NCI-H446 (cell line): ENCODE results near the gene LAMC1.

Experiments
- DNase-seq, 2 experiments: peaks; one replicate each; lab custom pipeline; 2025; lab: John Stamatoyannopoulos, UW

Gene LAMC1

GRCh38 chr1:183080406-183080805 lies 57.2 kb downstream of the LAMC1 start:
- no peak for DNase-seq

- no peak for DNase-seq
Measured at GRCh38 chr1:183081402-183082120, 58.3 kb downstream of the LAMC1 start.

DNA sequence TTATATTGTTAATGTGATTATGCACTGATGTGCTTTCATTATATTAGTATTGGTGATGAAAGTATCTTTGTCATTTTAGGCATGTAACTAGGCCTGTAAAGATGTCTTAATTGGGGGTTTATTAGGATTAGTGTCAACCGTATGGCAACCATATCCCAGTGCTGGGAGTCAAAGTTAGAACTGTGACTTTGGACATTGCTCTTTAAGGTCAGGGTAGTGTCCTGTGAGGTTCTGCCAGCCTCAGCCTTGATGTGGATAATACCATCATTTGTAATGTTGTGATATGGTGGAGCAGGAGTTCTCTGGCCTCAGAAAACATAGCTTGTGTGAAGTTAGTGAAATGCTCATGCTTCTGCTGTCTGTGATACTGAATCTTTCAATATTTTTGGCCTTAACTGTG lies 59.4 kb downstream of the LAMC1 start:
- no peak for DNase-seq

DNA sequence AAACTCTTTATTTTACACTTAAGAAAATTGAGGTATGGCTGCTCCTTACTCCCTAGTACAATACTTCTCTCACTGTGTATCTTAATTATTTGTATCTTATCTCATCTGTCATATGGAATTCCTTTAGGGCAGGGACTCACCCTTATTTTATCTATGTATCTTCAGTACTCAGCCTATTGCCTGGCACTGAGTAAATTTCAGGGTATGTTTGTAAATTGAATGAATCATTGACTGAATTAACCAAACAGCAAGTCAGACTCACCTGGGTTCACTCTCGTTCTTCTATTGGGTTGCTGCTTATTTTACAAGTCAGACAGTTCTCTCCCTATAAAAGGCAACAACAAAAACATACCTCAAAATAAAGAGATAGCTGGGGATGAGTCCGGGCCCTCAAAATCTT lies 63.8 kb downstream of the LAMC1 start:
- DNase-seq = no peak

GRCh38 chr1:183089025-183089639 lies 65.9 kb downstream of the LAMC1 start:
- DNase-seq = no peak

GRCh38 chr1:183090391-183091006 lies 67.3 kb downstream of the LAMC1 start:
- DNase-seq = peak; percentile 72 to 86

- DNase-seq = no peak
Measured at GRCh38 chr1:183091181-183091580, 68.0 kb downstream of the LAMC1 start.

- no peak for DNase-seq
Measured at GRCh38 chr1:183092350-183092749, 69.1 kb downstream of the LAMC1 start.

DNA sequence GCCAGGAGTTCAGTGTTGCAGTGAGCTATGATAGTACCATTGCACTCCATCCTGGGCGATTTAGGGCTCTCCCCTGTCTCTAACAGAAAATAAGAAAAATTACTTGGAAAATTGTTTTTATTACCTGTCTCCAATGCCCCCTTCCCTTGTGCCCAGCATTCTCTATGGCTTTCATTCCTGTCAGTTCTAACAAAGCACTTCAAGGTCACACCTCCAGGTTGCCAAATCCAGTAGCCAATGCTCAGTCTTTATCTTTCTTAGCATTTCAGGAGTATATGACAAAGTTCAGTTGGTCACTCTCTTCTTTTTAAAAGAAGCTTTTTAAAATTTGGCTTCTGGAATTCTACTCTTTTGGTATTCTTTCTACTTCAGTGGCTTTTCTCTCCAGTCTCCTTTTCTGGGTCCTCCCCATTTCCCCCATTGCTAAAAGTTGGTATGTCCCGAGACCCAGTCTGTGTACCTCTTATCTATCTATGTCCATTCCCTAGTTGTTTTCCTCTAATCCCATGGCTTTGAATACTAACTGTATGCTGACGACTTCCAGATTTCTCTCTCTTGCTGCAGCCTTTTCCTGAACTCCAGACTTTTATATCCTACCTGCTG lies 69.9 kb downstream of the LAMC1 start:
- no peak for DNase-seq

DNA sequence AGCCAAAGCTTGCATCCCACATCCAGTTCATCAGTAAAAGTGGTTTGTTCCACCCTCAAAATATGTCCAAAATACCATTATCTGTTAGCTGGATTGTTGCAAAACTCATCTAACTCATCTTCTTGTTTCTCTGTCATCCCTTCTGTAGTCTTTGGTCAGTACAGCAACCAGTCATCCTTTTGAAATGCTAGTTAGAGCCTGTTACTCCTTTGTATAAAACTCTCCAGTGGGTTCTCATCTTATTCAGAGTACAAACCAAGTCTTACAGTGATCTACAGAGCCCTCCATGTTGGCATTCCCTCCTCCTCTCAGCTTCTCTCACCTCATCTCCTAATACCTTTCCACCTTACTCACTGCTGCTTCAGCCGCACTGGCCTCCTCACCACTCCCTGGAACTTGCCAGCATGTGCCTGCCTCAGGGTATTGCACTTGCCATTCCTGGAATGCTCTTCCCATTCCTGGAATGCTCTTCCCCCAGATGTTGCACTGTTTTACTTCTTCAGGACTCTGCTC lies 70.6 kb downstream of the LAMC1 start:
- DNase-seq = no peak

DNA sequence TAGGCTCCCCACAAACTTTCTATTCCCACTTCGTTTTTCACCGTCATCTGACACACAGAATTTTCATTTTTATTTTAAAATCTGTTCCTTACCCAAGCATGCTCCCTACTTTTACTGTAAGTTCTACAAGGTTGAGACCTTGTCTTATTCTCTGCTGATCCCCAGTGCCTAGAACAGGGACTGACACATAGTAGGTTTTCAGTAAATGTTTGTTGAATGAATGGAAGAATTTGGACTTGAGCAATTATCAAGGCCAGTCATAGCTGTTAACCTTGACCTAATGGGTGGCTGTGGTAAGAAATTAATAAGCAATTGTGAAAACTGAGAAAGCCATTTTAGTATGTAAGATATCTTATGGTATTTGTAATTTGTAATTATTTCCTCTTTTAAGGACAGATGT lies 71.1 kb downstream of the LAMC1 start:
- DNase-seq = no peak

DNA sequence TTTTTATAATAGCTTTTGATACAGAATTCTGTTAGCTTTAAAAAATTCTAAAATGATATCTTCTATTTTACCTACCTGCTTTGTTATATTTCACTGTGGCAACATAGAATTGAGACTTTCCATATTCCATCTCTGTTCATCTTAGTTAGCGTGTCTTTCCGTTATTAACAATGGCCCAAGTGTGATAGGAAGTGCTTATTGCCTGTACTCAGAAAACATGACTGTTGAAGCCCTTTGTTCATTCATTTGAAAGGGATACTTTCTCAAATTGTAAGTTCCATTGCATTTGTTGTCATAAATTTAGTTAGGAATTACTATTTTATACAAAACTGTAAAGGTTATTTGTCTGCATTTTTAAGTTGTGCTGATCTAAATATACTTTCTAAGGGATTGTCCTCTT lies 73.1 kb downstream of the LAMC1 start:
- DNase-seq = no peak

- no peak for DNase-seq
Measured at GRCh38 chr1:183096894-183097293, 73.7 kb downstream of the LAMC1 start.

DNA sequence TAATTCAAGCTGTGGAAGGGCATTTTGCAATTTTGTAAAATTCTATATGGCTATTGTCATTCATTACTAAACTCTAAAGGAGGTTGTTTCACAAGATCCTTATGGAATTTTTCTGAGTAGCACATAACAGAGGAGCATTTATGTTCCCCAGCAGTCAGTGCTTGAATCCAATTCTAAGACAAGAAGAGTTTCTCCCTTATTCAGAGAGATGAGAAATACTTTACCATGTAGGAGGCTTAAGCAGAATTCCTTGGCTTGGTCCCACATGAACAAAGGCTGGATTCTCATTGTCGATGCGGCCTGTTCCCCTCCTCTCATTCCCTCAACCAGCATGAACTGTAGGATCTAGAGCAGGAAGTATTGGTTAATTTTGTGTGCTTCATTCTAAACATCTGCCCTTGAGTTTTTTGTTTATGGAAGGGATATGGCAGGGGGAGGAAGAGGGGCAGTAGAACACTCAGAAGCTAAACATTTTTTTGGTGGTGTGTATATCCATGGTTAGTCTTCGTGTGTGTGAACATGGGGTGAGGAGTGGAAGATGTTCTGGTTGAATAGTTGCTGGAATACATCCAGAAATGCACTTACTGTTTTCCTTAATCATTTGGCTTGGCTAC lies 74.3 kb downstream of the LAMC1 start:
- peak in 1 of 2 experiments; percentile 14 for DNase-seq

- no peak for DNase-seq
Measured at GRCh38 chr1:183098317-183098716, 75.1 kb downstream of the LAMC1 start.

DNA sequence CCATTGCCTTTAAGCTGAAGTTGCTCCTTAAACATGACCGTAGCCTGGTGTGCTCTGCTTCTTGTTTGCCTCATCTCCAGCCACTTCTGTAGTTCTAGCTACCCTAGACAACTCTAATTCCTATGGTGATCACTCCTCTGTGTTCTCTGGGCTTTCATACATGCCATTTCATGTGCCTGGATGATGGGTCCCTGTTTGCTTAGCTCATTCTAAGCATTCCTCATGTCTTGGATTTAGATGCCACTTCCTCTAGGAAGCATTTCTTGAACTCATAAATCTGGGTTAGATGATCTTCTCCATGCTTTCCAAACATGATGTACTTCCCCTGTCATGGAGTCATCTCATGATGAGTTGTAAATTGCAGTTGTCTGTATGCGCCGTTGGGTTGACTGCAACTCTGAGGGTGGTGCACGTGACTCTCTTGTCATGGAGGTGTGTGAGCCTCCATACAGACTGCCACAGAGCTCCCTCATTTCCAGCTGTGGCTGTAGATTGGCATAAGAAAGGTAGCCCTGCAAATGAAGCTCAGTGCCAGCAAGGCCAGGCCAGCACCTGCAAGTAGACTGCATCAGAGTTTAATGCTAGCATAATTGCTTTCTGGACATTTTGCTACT lies 77.2 kb downstream of the LAMC1 start:
- no peak for DNase-seq

GRCh38 chr1:183101081-183101480 lies 77.9 kb downstream of the LAMC1 start:
- DNase-seq = no peak

DNA sequence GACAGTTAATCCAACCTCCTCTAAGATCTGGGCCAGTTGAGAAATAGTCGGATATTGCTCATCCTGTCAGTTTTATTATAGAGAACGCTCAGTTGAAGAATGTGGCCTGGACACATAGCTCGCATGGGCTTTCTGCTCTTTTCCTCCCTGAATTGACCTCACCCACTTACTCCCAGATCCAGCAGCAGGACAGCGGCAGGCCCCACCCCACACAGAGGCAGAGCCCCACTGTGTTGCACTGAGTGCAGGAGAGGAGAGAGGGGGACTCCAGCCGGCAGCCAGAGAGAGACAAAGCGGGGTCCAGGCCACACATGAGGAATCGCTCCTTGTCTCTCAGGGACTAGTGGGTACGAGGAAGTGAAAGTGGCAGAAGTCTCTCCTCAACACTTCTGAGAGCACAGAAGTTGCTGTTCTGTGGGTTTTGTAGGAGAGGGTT lies 78.6 kb downstream of the LAMC1 start:
- no peak for DNase-seq

- DNase-seq = no peak
Measured at GRCh38 chr1:183103147-183103546, 79.9 kb downstream of the LAMC1 start.

- no peak for DNase-seq
Measured at GRCh38 chr1:183103577-183103976, 80.4 kb downstream of the LAMC1 start.

DNA sequence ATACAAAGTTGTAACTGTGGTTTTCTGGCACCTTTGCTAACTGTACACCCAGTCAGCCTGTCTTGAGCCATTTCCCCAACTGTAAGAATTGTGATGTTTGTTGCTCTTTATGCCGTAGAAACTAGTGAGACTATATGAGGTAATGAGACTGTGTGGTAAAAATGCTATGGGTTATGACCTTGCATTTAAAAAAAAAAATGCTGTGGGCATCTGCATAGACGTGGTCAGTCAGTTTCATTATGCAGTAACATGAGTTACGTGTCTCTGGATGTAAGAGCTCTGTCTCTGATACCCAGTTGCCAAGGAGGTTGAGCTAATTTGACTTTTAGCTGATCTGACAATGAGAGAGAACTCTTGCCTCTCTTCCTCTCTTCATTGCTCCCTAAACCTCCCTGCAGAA lies 82.2 kb downstream of the LAMC1 start:
- DNase-seq = no peak

DNA sequence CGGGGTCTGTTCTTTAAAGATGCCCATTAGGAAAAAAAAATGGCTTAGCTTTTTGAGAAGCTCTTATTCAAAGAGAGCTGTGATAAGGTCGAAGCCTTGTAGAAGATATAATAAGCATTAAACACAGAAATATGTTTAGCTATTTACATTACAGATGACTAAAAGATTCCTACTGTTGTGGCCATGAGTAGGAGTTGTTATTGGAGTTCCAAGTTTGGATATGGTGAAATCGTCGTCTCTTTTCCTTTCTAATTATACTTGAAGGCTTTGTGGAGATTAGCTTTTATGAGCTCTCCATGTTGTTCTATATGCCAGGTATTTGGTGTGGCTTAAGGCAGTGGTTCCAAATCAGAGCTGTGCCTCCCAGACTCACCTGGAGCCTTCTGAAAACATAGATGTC lies 82.9 kb downstream of the LAMC1 start:
- DNase-seq = no peak
